Measurements from ENCODE around the gene NEUROG2. TPM values are rescaled to one million over a fixed set of nuclear protein-coding genes. Genes with fewer than 3 reads are reported as not detected.

NEUROG2 gene
- total RNA-seq, 3 donors from 2014 or later (not counting 1 experiment from before 2014, with no cell fraction given): not detected

DNA sequence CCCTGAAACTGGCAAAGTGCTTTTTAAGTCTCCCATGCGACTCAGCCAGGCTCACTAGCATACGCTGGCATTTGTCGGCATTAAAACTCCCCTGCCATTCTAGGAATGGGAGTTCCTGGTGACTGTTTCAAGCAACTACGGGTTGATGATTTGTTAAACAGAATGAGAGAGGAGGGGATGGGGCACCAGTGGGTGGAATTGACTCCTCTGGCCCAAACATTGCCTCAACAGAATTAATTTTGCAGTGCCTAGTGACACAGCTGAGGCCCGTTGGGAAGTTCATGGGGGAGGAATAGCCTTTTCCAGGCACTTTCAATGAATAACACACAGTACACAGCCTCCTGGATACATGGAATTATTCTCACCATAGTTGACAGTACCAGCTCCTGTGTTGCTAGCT, 30.1 kb downstream of the NEUROG2 start:
- H3K9me3 Mint-ChIP-seq: peaks cover 8 to 13% of the 10 kb centered on the region in 2 donors
- Histone ChIP-seq H3K36me3 (ENCODE audit: control insufficient read depth, insufficient read depth, low read length) (no peaks in the 10 kb centered on the region), H3K9me3 (ENCODE audit: control insufficient read depth, insufficient read depth, low read length) (peaks cover 4% of the 10 kb centered on the region), H3K4me3 (ENCODE audit: low read length) (no peak overlapping the region), H3K4me1 (ENCODE audit: control insufficient read depth, insufficient read depth, low read length) (no peaks in the 10 kb centered on the region), H3K27me3 (ENCODE audit: control insufficient read depth, insufficient read depth, low read length) (no peaks in the 10 kb centered on the region), H3K27ac (ENCODE audit: low read length) (no peak overlapping the region)
- H3K36me3 Mint-ChIP-seq: peaks cover 11% of the 10 kb centered on the region
- no peak for ATAC-seq
- WGBS (ENCODE audit: insufficient coverage): 85% methylated on average over 4 of the region's 5 CpGs
- no peak for DNase-seq
- TF ChIP-seq, protein P1, sequence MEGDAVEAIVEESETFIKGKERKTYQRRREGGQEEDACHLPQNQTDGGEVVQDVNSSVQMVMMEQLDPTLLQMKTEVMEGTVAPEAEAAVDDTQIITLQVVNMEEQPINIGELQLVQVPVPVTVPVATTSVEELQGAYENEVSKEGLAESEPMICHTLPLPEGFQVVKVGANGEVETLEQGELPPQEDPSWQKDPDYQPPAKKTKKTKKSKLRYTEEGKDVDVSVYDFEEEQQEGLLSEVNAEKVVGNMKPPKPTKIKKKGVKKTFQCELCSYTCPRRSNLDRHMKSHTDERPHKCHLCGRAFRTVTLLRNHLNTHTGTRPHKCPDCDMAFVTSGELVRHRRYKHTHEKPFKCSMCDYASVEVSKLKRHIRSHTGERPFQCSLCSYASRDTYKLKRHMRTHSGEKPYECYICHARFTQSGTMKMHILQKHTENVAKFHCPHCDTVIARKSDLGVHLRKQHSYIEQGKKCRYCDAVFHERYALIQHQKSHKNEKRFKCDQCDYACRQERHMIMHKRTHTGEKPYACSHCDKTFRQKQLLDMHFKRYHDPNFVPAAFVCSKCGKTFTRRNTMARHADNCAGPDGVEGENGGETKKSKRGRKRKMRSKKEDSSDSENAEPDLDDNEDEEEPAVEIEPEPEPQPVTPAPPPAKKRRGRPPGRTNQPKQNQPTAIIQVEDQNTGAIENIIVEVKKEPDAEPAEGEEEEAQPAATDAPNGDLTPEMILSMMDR (IDR thresholded peaks at IDR 0.05): no peak
- H3K4me1 Mint-ChIP-seq: no peaks in the 10 kb centered on the region
- no peak overlapping the region for H3K4me3 Mint-ChIP-seq
- intact Hi-C loops (cut with micrococcal nuclease): no loop called here
- H3K27ac Mint-ChIP-seq: no peak overlapping the region
- peaks cover 0 to 3% of the 10 kb centered on the region in 2 donors for H3K27me3 Mint-ChIP-seq (ENCODE audit: low read depth in 2 of 2)

DNA sequence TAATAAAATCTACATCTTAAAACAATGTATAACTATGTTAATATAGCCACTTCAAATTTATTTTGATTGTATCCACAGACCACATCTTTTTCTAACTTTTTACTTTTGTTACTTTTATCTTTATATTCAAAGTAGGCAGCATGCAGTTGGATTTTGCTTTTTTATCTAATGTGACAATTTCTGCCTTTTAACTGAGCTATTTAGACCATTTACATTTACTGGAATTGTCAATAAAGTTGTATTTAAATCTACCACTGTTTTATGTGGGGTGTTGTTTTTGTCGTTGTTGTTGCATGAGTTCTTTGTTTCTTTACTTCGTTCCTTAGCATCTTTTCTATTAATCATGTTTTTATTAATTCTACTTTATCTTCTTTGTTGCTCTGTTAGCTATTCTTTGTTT, 42.0 kb downstream of the NEUROG2 start:
- intact Hi-C loops (cut with micrococcal nuclease): no loop called here
- Histone ChIP-seq H3K27me3 (ENCODE audit: control insufficient read depth, insufficient read depth, low read length) (no peaks in the 10 kb centered on the region), H3K4me3 (ENCODE audit: low read length) (no peak overlapping the region), H3K27ac (ENCODE audit: low read length) (no peak overlapping the region), H3K9me3 (ENCODE audit: control insufficient read depth, insufficient read depth, low read length) (no peaks in the 10 kb centered on the region), H3K36me3 (ENCODE audit: control insufficient read depth, insufficient read depth, low read length) (no peaks in the 10 kb centered on the region), H3K4me1 (ENCODE audit: control insufficient read depth, insufficient read depth, low read length) (no peaks in the 10 kb centered on the region)
- Mint-ChIP-seq H3K4me3 (no peak overlapping the region), H3K27ac (no peak overlapping the region), H3K27me3 (ENCODE audit: low read depth in 2 of 2) (peaks cover 0 to 2% of the 10 kb centered on the region in 2 donors), H3K9me3 (peaks cover 0 to 3% of the 10 kb centered on the region in 2 donors), H3K4me1 (no peaks in the 10 kb centered on the region), H3K36me3 (no peaks in the 10 kb centered on the region)
- DNase-seq: no peak
- no CpG with 5 or more reads among the region's 2 CpGs for WGBS (ENCODE audit: insufficient coverage)
- TF ChIP-seq, protein P1 (IDR thresholded peaks at IDR 0.05): no peak
- ATAC-seq: no peak

GRCh38 chr4:112472318-112472717, 43.7 kb downstream of the NEUROG2 start:
- intact Hi-C loops (cut with micrococcal nuclease): no loop called here
- DNase-seq: no peak
- H3K4me1 ChIP-seq (ENCODE audit: control insufficient read depth, insufficient read depth, low read length): no peaks in the 10 kb centered on the region
- no peak overlapping the region for H3K27ac ChIP-seq (ENCODE audit: low read length)
- no peak overlapping the region for H3K4me3 ChIP-seq (ENCODE audit: low read length)
- no peaks in the 10 kb centered on the region for H3K27me3 ChIP-seq (ENCODE audit: control insufficient read depth, insufficient read depth, low read length)
- no peaks in the 10 kb centered on the region for H3K4me1 Mint-ChIP-seq
- H3K4me3 Mint-ChIP-seq: no peak overlapping the region
- no peak for ATAC-seq
- no peaks in the 10 kb centered on the region for H3K9me3 ChIP-seq (ENCODE audit: control insufficient read depth, insufficient read depth, low read length)
- H3K36me3 ChIP-seq (ENCODE audit: control insufficient read depth, insufficient read depth, low read length): no peaks in the 10 kb centered on the region
- peaks cover 0 to under 1% of the 10 kb centered on the region in 2 donors for H3K9me3 Mint-ChIP-seq
- H3K27me3 Mint-ChIP-seq (ENCODE audit: low read depth in 2 of 2): peaks cover 0 to 2% of the 10 kb centered on the region in 2 donors
- no peaks in the 10 kb centered on the region for H3K36me3 Mint-ChIP-seq
- TF ChIP-seq, protein P1 (IDR thresholded peaks at IDR 0.05): no peak
- no peak overlapping the region for H3K27ac Mint-ChIP-seq

Other genes starting within 250 kb of the NEUROG2 start
- gene TIFA, start 230.3 kb downstream of the NEUROG2 start, total RNA-seq: 10 to 100 TPM in 2 of 3 donors, 1 to 10 TPM in 1; 7.5 to 16.1 (median 13.1) TPM
- gene ALPK1, start 218.8 kb downstream of the NEUROG2 start, total RNA-seq: 1 to 10 TPM; 1.9 to 6.5 (median 3.9) TPM
- gene ZGRF1, start 120.7 kb upstream of the NEUROG2 start, total RNA-seq: 10 to 100 TPM; 13.0 to 25.9 (median 20.0) TPM
- gene LARP7, start 121.0 kb upstream of the NEUROG2 start, total RNA-seq: 10 to 100 TPM; 45.7 to 55.4 (median 48.4) TPM